ENCODE results near the gene TMTC1. TPM values are rescaled to one million over a fixed set of nuclear protein-coding genes. Genes with fewer than 3 reads are reported as not detected.

Gene TMTC1
- total and polyA plus RNA-seq, 9 of the 15 experiments (the other 6 are each of a cell fraction or from before 2014, with no cell fraction given): under 0.01 to 0.18 (median 0.06) TPM; not detected in 2

GRCh38 chr12:29552324-29552927 is 231.3 kb downstream of the TMTC1 start:
- H3K27me3 ChIP-seq (ENCODE audit: control insufficient read depth in 2 of 2, insufficient read depth in 2 of 2, low read length in 2 of 2): no peaks in the 10 kb centered on the region
- no peak overlapping the region for H3K4me3 ChIP-seq
- in situ Hi-C loops (cut with MboI) (no loop called here), intact Hi-C loops (cut with micrococcal nuclease) (loop anchor here (2.0 to 5.0 kb wide), 3 partner anchors 582 to 1254 kb away; no protein-coding TSS in a partner anchor)
- no TSS peak for BruUV-seq (replicated peaks)
- no peak overlapping the region for H3K27ac ChIP-seq (ENCODE audit: extremely low read depth, low read depth, low read length)
- ChIA-PET CTCF (ENCODE audit: low intra/inter-chr PET ratio) (interaction anchor here (0.7 to 1.2 kb wide), 2 partner anchors 1255 to 1292 kb away, joined by 3 read pairs; no protein-coding TSS in a partner anchor), POLR2A (interaction anchor here (0.5 kb wide), 1 partner anchor 1869 kb away, joined by 5 read pairs; no protein-coding TSS in a partner anchor)
- 0% methylated on average over 1 of the region's 1 CpG for WGBS (ENCODE audit: insufficient coverage, low coverage, missing lambda C conversion rate)
- no peaks in the 10 kb centered on the region for H3K36me3 ChIP-seq (ENCODE audit: control insufficient read depth, insufficient read depth, low read length)
- no peaks in the 10 kb centered on the region for H3K9me1 ChIP-seq (ENCODE audit: control insufficient read depth, insufficient read depth, low read length)
- no peaks in the 10 kb centered on the region for H3K79me2 ChIP-seq (ENCODE audit: control insufficient read depth, insufficient read depth, low read length)
- no peaks in the 10 kb centered on the region for H3K9me3 ChIP-seq (replicated peaks; ENCODE audit: control insufficient read depth, insufficient read depth, low read depth, low read length)
- H2AFZ ChIP-seq (ENCODE audit: low read depth, low read length): no peak overlapping the region
- peak; percentile 47 to 70 (median 62) for DNase-seq (ENCODE audit: extremely low read depth in 1 of 4, low spot score in 3 of 4)
- no peaks in the 10 kb centered on the region for H3K4me1 ChIP-seq (replicated peaks in 1 of 2; ENCODE audit: control insufficient read depth in 2 of 2, insufficient read depth in 2 of 2, low read length in 2 of 2)
- FAIRE-seq: peak; percentile 83
- peak; percentile 92 for ATAC-seq
- H4K20me1 ChIP-seq (replicated peaks; ENCODE audit: control insufficient read depth, insufficient read depth, low read length): no peaks in the 10 kb centered on the region
- H3K4me2 ChIP-seq (ENCODE audit: insufficient read depth, low read length): no peak overlapping the region
- no peak overlapping the region for H3K9ac ChIP-seq (ENCODE audit: insufficient read depth in 1 of 2, low read depth in 2 of 2, low read length in 2 of 2)
- TF ChIP-seq CTCFL (IDR thresholded peaks at IDR 0.05; ENCODE audit: borderline replicate concordance, insufficient read depth, low read depth, low read length, poor library complexity, severe bottlenecking) (peak; percentile 70), KDM1A (IDR thresholded peaks at IDR 0.05) (no peak), FIP1L1 (IDR thresholded peaks at IDR 0.05; ENCODE audit: low read depth, low read length, poor library complexity, severe bottlenecking) (no peak), REST (IDR thresholded peaks at IDR 0.05; ENCODE audit: borderline replicate concordance) (peak; percentile 43; the same call in 1 of the 2 replicates), REST (CRISPR knock-in tag; IDR thresholded peaks at IDR 0.05; ENCODE audit: low read depth) (no peak), ZNF764 (CRISPR knock-in tag; IDR thresholded peaks at IDR 0.05; ENCODE audit: low read depth) (0 out of 2 replicates have a peak, but pooled peaks have one; percentile 60), SMARCE1 (IDR thresholded peaks at IDR 0.05) (no peak), DEAF1 (CRISPR knock-in tag; IDR thresholded peaks at IDR 0.05) (0 out of 2 replicates have a peak, but pooled peaks have one; percentile 21), RAD21 (CRISPR knock-in tag; conservative IDR thresholded peaks at IDR 0.05 in 1 of 2, IDR thresholded peaks at IDR 0.05 in 1 of 2) (peak; percentile 69 to 75)

Data from K562 (cell line).